HK-2 (cell line): ENCODE results near the gene MARCO.

Source experiments
- DNase-seq: peaks from one replicate; pipeline ENCODE4 v3.0.0-alpha.2; 2018; ENCODE audit not compliant: unreplicated experiment

Gene MARCO

DNA sequence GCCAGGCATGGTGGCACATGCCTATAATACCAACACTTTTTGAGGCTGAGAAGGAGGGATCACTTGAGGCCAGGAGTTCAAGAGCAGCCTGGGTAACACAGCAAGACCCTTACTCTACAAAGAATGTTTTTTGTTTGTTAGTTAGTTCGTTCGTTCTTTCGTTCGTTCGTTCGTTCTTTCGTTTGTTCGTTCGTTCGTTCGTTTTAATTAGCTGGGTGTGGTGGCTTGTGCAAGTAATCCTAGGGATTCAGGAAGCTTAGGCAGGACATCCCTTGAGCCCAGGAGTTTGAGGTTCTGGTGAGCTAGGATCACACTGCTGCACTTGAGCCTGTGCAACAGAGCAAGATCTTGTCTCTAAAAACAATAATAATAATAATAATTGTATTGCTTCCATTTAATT, 98.7 kb downstream of the MARCO start:
- DNase-seq = no peak
